ENCODE results near the gene NOC2L.

DNA sequence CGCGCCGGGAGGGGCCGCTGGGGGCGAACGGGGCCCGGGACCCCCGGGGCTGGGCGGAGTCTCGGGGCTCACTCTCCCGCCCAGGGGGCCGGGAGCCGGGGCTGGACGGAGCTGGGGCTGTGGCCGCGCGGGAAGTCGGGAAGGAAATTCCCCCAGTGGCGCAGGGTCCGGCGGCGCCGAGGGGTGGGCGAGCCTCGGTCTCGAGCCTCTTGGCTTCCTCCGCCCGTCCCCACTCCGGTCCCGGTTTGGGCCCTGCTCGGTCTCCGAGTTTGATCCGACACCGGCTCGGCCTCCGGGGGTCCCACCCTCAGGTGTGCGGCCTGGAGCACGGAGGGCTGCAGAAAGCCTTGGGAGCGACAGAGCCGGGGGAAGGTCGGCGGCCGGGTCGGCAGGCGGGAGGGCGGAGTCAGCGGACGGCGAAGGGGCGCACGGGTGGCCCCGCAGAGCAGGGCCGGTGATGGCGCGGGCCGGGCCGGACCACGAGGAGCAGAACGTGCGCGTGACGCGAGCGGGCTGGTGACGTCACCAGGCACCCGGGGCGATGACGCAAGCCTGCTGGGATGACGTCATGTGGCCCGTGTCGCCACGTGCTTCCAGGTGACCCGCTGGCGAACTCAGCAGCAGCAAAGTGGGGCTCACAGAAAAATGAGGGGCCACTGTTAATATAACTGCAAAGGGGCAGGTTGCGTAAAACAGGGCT lies 41.5 kb upstream of the NOC2L start:
- TF ChIP-seq POLR2AphosphoS5 (IDR thresholded peaks at IDR 0.05; ENCODE audit: insufficient read depth in 1 of 2, low read depth in 1 of 2) (peak in 1 of 2 donors; percentile 82), POLR2A (IDR thresholded peaks at IDR 0.05) (peak in 1 of 2 donors; percentile 48)
- TF ChIP-seq, protein P1, sequence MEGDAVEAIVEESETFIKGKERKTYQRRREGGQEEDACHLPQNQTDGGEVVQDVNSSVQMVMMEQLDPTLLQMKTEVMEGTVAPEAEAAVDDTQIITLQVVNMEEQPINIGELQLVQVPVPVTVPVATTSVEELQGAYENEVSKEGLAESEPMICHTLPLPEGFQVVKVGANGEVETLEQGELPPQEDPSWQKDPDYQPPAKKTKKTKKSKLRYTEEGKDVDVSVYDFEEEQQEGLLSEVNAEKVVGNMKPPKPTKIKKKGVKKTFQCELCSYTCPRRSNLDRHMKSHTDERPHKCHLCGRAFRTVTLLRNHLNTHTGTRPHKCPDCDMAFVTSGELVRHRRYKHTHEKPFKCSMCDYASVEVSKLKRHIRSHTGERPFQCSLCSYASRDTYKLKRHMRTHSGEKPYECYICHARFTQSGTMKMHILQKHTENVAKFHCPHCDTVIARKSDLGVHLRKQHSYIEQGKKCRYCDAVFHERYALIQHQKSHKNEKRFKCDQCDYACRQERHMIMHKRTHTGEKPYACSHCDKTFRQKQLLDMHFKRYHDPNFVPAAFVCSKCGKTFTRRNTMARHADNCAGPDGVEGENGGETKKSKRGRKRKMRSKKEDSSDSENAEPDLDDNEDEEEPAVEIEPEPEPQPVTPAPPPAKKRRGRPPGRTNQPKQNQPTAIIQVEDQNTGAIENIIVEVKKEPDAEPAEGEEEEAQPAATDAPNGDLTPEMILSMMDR (IDR thresholded peaks at IDR 0.05) = no peak

Data from vagina (tissue), 2 donors.